Measurements from ENCODE around the gene HEMGN. TPM values are rescaled to one million over a fixed set of nuclear protein-coding genes. Genes with fewer than 3 reads are reported as not detected.
A peak's percentile ranks its signal among the peaks of the same experiment; 100 is the strongest.

Gene HEMGN
- total and polyA plus RNA-seq, 5 donors from 2014 or later, result 1.7 to 7.0 (median 3.6) TPM

DNA sequence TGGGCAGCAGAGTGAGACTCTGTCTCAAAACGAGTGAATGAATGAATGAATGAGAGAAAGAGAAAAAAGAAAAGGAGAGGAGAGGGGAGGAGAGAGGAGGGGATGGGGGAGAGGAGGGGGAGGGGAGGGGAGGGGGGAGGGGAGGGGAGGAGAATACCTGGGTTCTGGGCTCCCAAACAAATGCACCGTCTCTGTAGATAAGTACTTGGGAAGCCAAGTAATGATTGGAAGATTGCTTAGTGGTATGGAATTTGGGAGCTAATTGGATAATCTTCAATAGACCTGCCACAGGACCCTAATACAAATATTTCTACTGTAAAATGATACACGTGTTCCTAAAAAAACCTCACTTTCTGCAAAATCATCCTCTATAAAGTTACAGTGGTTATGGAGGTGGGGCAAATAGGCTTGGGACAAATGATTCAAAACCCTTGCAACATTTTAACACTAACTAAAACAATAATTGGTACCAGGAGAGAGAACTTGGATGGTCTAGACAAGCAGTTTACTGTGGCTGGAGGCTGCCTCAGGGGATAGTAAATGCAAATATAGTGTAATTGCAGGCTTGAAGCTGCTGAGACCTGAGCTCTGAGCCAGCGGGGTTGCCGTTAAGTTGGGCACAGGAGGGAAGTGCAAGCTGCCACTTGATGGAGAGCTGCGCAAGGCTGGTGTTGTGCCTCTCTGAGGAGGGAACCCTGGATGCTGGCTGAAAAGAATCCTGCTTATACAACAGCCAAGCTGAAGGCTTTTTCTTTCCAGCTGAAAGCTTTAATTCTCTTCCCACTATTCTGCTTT is 3.5 kb downstream of the HEMGN start:
- Mint-ChIP-seq H3K9me3 (no peaks in the 10 kb centered on the region), H3K4me3 (no peak overlapping the region), H3K4me1 (peaks cover 21 to 73% (median 34%) of the 10 kb centered on the region in 4 donors), H3K36me3 (no peaks in the 10 kb centered on the region), H3K27me3 (no peaks in the 10 kb centered on the region), H3K27ac (no peak overlapping the region)
- H3K27me3 ChIP-seq (ENCODE audit: control insufficient read depth, insufficient read depth, low read length), result no peaks in the 10 kb centered on the region
- ATAC-seq (ENCODE audit: low read depth in 2 of 2) (no peak), DNase-seq (no peak)
- H3K4me1 ChIP-seq (ENCODE audit: control insufficient read depth, insufficient read depth, low read length, poor library complexity, severe bottlenecking), result peaks cover 38% of the 10 kb centered on the region
- H3K9me3 ChIP-seq (ENCODE audit: control insufficient read depth in 2 of 2, low read length in 2 of 2), result no peaks in the 10 kb centered on the region
- no peak overlapping the region for H3K27ac ChIP-seq (ENCODE audit: insufficient read depth, low read length, poor library complexity, severe bottlenecking)
- no peak overlapping the region for H3K4me3 ChIP-seq (ENCODE audit: low read depth, low read length)
- H3K36me3 ChIP-seq (ENCODE audit: control insufficient read depth, insufficient read depth, low read length), result no peaks in the 10 kb centered on the region

DNA sequence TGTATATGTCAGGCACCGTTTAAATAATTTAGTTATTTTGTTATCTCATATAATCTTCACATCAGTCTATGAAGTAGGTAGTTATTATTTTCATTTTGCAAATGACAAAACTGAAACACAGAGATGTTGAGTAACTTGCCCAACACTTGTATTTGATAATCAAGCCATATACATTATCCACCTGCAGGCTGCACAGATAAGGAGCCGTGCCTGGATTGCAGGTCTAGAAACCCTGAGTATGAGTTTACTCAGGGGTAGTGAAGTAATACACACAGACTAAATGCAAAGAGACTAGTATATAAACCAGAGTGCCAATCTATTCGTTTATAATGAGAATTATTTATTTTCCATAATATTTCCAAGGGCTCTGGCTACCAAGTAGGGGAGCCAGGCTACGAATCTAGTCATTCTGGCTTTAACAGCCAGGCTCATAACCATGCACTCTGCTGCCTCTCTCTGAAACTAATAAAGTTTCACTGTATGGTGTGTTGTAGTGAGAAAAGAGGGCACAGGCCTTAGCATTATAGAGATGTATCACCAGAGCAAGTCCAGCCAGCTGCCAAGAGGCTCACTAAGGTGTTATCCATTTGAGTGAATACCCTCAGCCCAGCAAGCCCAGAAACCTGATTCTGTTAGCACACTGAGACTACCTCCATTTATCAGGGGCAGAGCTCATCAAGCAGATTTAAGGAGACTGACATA is 4.5 kb downstream of the HEMGN start:
- Mint-ChIP-seq H3K4me1 (peaks cover 22 to 75% (median 30%) of the 10 kb centered on the region in 4 donors), H3K27ac (no peak overlapping the region), H3K4me3 (peak overlapping the region in 1 of 4 donors; percentile 23), H3K27me3 (no peaks in the 10 kb centered on the region), H3K36me3 (no peaks in the 10 kb centered on the region), H3K9me3 (no peaks in the 10 kb centered on the region)
- Histone ChIP-seq H3K9me3 (ENCODE audit: control insufficient read depth in 2 of 2, low read length in 2 of 2) (no peaks in the 10 kb centered on the region), H3K4me1 (ENCODE audit: control insufficient read depth, insufficient read depth, low read length, poor library complexity, severe bottlenecking) (peaks cover 33% of the 10 kb centered on the region), H3K27ac (ENCODE audit: insufficient read depth, low read length, poor library complexity, severe bottlenecking) (no peak overlapping the region), H3K4me3 (ENCODE audit: low read depth, low read length) (no peak overlapping the region), H3K27me3 (ENCODE audit: control insufficient read depth, insufficient read depth, low read length) (no peaks in the 10 kb centered on the region), H3K36me3 (ENCODE audit: control insufficient read depth, insufficient read depth, low read length) (no peaks in the 10 kb centered on the region)
- ATAC-seq (ENCODE audit: low read depth in 2 of 2) (no peak), DNase-seq (no peak)

DNA sequence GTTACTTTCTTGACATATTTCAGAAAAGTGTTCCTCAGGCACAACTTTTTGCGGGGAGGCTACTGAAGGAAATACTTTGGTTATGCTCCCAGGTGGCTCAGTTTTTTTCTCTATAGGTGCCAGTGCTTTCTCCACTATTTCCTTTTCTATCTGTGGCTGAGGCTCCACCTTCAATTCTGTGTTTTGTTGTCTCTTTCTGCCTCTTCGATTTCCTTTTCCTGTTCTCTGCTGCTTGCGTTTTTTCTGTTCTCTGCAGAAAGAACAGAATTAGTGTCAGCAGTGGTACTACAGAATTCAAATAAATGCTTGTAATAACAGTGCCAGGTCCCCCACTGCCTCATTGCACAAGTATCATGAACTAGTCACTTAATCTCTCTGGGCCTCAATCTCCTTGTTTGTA is 7.0 kb downstream of the HEMGN start:
- H3K27me3 ChIP-seq (ENCODE audit: control insufficient read depth, insufficient read depth, low read length), result no peaks in the 10 kb centered on the region
- peaks cover 14 to 56% (median 21%) of the 10 kb centered on the region in 4 donors for H3K4me1 Mint-ChIP-seq
- ATAC-seq (ENCODE audit: low read depth in 2 of 2) (peak; percentile 72 to 76), DNase-seq (peak in 2 of 3 donors; percentile 39 to 75)
- H3K36me3 ChIP-seq (ENCODE audit: control insufficient read depth, insufficient read depth, low read length), result no peaks in the 10 kb centered on the region
- peak overlapping the region; percentile 66 for H3K4me3 ChIP-seq (ENCODE audit: low read depth, low read length)
- no peaks in the 10 kb centered on the region for H3K9me3 ChIP-seq (ENCODE audit: control insufficient read depth in 2 of 2, low read length in 2 of 2)
- peak overlapping the region; percentile 64 for H3K27ac ChIP-seq (ENCODE audit: insufficient read depth, low read length, poor library complexity, severe bottlenecking)
- H3K4me3 Mint-ChIP-seq, result peak overlapping the region; percentile 40 to 77 (median 63)
- H3K4me1 ChIP-seq (ENCODE audit: control insufficient read depth, insufficient read depth, low read length, poor library complexity, severe bottlenecking), result peaks cover 22% of the 10 kb centered on the region
- no peaks in the 10 kb centered on the region for H3K36me3 Mint-ChIP-seq
- H3K27me3 Mint-ChIP-seq, result peaks cover 6% of the 10 kb centered on the region
- no peaks in the 10 kb centered on the region for H3K9me3 Mint-ChIP-seq
- H3K27ac Mint-ChIP-seq, result peak overlapping the region; percentile 72 to 93 (median 83)

DNA sequence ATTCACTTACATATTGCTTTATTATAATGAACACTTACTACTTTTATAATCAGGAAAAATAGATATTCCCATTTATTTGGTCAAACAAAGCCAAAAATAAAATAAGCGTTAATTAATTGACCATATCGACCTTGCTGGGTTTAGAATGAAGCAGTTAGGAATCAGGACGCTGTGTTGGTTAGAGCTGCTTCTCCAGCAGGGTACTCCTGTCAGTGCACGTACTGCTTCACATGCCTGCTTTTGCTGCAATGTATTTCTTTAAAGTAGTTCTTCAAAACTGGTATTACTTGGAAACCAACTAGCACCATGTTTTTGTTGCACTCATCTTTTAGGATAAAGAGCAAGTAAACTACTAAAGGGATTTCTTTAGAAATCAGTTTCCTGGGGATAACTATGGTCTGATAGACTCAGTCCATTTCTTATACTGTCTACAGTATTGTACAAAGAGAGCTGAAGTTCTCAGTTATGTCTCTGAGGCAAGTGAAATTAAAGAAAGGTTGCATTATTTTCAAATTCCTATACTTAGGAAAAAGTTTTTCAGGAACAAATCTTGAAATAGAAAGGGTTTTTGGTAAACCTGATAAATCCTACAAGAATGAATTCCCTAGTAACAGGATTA is 8.9 kb downstream of the HEMGN start:
- no peak for DNase-seq
- no peaks in the 10 kb centered on the region for H3K36me3 ChIP-seq (ENCODE audit: control insufficient read depth, insufficient read depth, low read length)
- no peak overlapping the region for H3K27ac ChIP-seq (ENCODE audit: insufficient read depth, low read length, poor library complexity, severe bottlenecking)
- H3K4me1 ChIP-seq (ENCODE audit: control insufficient read depth, insufficient read depth, low read length, poor library complexity, severe bottlenecking), result peaks cover 22% of the 10 kb centered on the region
- peak overlapping the region; percentile 8 for H3K4me3 ChIP-seq (ENCODE audit: low read depth, low read length)
- H3K27me3 ChIP-seq (ENCODE audit: control insufficient read depth, insufficient read depth, low read length), result peaks cover 4% of the 10 kb centered on the region
- Mint-ChIP-seq H3K27ac (peak overlapping the region in 2 of 3 donors; percentile 66 to 88), H3K4me3 (peak overlapping the region in 2 of 4 donors; percentile 70 to 76), H3K27me3 (peaks cover 7% of the 10 kb centered on the region), H3K36me3 (no peaks in the 10 kb centered on the region), H3K4me1 (peaks cover 14 to 46% (median 21%) of the 10 kb centered on the region in 4 donors), H3K9me3 (no peaks in the 10 kb centered on the region)
- H3K9me3 ChIP-seq (ENCODE audit: control insufficient read depth in 2 of 2, low read length in 2 of 2), result no peaks in the 10 kb centered on the region
- ATAC-seq (ENCODE audit: low read depth in 2 of 2), result no peak

DNA sequence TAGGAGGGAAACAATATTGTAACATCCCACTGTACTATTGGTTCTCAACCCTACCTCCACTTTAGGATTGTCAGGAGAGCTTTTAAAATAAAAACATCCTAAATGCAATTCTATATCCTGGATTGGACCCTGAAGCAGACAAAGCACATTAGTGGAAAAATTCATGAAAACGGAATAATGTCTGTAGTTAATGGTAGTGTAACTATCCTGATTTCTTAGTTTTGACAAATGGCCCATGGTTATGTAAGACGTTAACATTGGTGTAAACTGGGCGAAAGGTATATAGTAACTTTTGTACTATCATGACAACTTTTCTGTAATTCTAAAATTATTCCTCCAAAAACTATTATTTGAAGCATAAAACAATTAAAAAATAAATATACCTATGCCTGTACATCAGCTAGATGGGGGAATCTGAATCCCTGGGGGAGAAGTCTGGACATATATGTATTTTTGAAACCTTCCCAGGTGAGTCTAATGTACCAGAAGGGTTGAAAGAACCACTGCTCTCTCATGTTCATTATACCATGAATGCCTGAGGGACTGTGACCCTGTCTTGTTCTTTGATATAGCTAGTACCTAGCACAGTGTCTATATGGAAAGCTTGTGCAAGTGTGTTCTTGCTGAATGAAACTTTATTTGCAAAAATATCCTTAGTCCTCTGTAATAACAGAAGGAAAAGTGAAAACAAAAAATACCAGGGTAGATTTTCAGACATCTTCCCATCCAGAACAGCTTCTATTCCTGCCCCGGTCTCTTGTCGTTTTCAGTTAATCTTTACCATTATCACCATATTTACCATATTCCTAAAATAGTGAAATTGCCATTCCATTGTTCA is 12.3 kb downstream of the HEMGN start:
- H3K27ac Mint-ChIP-seq, result no peak overlapping the region
- H3K9me3 Mint-ChIP-seq, result peaks cover 0 to 1% (median 0%) of the 10 kb centered on the region in 7 donors
- Histone ChIP-seq H3K4me1 (ENCODE audit: control insufficient read depth, insufficient read depth, low read length, poor library complexity, severe bottlenecking) (peaks cover 31% of the 10 kb centered on the region), H3K36me3 (ENCODE audit: control insufficient read depth, insufficient read depth, low read length) (no peaks in the 10 kb centered on the region), H3K9me3 (ENCODE audit: control insufficient read depth in 2 of 2, low read length in 2 of 2) (no peaks in the 10 kb centered on the region), H3K27me3 (ENCODE audit: control insufficient read depth, insufficient read depth, low read length) (peaks cover 4% of the 10 kb centered on the region), H3K27ac (ENCODE audit: insufficient read depth, low read length, poor library complexity, severe bottlenecking) (no peak overlapping the region), H3K4me3 (ENCODE audit: low read depth, low read length) (no peak overlapping the region)
- DNase-seq (no peak), ATAC-seq (ENCODE audit: low read depth in 2 of 2) (no peak)
- peaks cover 20 to 47% (median 37%) of the 10 kb centered on the region in 4 donors for H3K4me1 Mint-ChIP-seq
- peaks cover 26% of the 10 kb centered on the region for H3K27me3 Mint-ChIP-seq
- H3K36me3 Mint-ChIP-seq, result peaks cover 4% of the 10 kb centered on the region
- no peak overlapping the region for H3K4me3 Mint-ChIP-seq

DNA sequence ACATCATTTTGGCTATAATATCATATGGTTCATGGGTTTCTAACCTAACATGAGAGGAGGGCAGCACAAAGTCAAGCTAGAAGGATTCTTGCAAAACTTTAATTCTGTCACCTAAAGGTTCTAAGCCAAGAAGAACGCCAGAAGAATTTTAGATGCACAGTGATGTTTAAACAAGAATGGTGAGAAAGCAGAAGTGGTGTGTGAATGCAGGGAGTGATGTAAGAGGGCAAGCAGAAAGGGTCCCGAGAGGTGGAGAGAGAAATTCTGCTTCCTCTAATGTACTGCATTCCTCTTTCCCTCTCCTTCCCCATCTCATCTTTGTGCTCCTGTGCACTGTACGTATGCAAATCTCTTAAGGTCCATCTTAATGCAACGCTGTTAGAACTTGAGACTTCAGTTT is 13.6 kb downstream of the HEMGN start:
- peaks cover 22 to 47% (median 40%) of the 10 kb centered on the region in 4 donors for H3K4me1 Mint-ChIP-seq
- H3K27me3 ChIP-seq (ENCODE audit: control insufficient read depth, insufficient read depth, low read length), result peaks cover 4% of the 10 kb centered on the region
- DNase-seq (no peak), ATAC-seq (ENCODE audit: low read depth in 2 of 2) (no peak)
- peaks cover 26% of the 10 kb centered on the region for H3K27me3 Mint-ChIP-seq
- H3K36me3 Mint-ChIP-seq, result peaks cover 4% of the 10 kb centered on the region
- H3K36me3 ChIP-seq (ENCODE audit: control insufficient read depth, insufficient read depth, low read length), result no peaks in the 10 kb centered on the region
- peaks cover 37% of the 10 kb centered on the region for H3K4me1 ChIP-seq (ENCODE audit: control insufficient read depth, insufficient read depth, low read length, poor library complexity, severe bottlenecking)
- no peak overlapping the region for H3K27ac Mint-ChIP-seq
- no peaks in the 10 kb centered on the region for H3K9me3 ChIP-seq (ENCODE audit: control insufficient read depth in 2 of 2, low read length in 2 of 2)
- no peak overlapping the region for H3K27ac ChIP-seq (ENCODE audit: insufficient read depth, low read length, poor library complexity, severe bottlenecking)
- no peak overlapping the region for H3K4me3 ChIP-seq (ENCODE audit: low read depth, low read length)
- H3K4me3 Mint-ChIP-seq, result no peak overlapping the region
- peaks cover 0 to 1% (median 0%) of the 10 kb centered on the region in 7 donors for H3K9me3 Mint-ChIP-seq

DNA sequence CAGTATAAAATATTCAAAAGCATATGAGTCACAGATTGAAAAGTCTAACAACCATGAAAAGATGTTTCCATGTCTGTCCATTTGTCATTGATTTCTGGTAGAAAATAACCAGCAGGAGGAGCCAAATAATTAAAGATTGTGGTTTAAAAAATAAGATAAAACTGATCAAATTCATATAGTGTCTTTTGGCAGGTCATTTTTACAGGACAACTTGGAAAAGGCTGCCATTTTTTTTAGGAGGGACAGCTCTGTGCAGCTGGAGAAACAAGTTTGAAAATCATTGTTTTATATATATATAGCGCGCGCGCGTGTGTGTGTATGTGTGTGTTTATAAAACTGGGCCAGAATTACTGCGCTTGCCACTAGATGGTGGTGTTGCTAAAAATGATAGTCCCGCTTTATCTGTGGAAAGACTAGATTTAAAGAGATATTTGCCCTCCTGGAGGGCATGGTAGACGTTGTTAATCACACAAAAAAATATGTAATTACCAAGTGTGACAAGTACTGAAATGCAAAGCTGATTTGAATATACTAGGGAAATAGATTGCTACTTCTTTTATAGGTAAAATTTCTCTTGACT is 14.4 kb downstream of the HEMGN start:
- Histone ChIP-seq H3K36me3 (ENCODE audit: control insufficient read depth, insufficient read depth, low read length) (no peaks in the 10 kb centered on the region), H3K4me3 (ENCODE audit: low read depth, low read length) (peak overlapping the region; percentile 95), H3K27me3 (ENCODE audit: control insufficient read depth, insufficient read depth, low read length) (peaks cover 4% of the 10 kb centered on the region), H3K4me1 (ENCODE audit: control insufficient read depth, insufficient read depth, low read length, poor library complexity, severe bottlenecking) (peaks cover 45% of the 10 kb centered on the region), H3K9me3 (ENCODE audit: control insufficient read depth in 2 of 2, low read length in 2 of 2) (no peaks in the 10 kb centered on the region), H3K27ac (ENCODE audit: insufficient read depth, low read length, poor library complexity, severe bottlenecking) (peak overlapping the region; percentile 100)
- H3K4me1 Mint-ChIP-seq, result peaks cover 25 to 50% (median 42%) of the 10 kb centered on the region in 4 donors
- H3K9me3 Mint-ChIP-seq, result peaks cover 0 to 1% (median 0%) of the 10 kb centered on the region in 7 donors
- H3K4me3 Mint-ChIP-seq, result peak overlapping the region; percentile 88 to 96 (median 94)
- DNase-seq, result peak; percentile 58 to 89 (median 85)
- peak overlapping the region; percentile 99 to 100 (median 100) for H3K27ac Mint-ChIP-seq
- peak; percentile 17 to 25 for ATAC-seq (ENCODE audit: low read depth in 2 of 2)
- peaks cover 4% of the 10 kb centered on the region for H3K36me3 Mint-ChIP-seq
- H3K27me3 Mint-ChIP-seq, result peaks cover 26% of the 10 kb centered on the region

Measured in CD4-positive, CD25-positive, alpha-beta regulatory T cell (primary cell).